GM12865 (cell line): Measurements from ENCODE around the gene ABCB9.

Experiments used
- DNase-seq: peaks from one replicate; pipeline ENCODE4 v3.0.0; 2010; ENCODE audit warnings: low read depth
- H3K4me3 ChIP-seq: 2 replicates; pipeline ENCODE4 v1.5.1; 2011; ENCODE audit warnings: mild to moderate bottlenecking, low read depth, low read length, control low read depth
- TF ChIP-seq, protein P1 (sequence below): IDR thresholded peaks from 2 replicates; pipeline ENCODE4 v1.5.1; 2011; ENCODE audit warnings: low read length, control low read depth, low read depth, inconsistent platforms; ENCODE audit not compliant: insufficient read depth; ENCODE audit errors: missing control alignments

ABCB9 gene

DNA sequence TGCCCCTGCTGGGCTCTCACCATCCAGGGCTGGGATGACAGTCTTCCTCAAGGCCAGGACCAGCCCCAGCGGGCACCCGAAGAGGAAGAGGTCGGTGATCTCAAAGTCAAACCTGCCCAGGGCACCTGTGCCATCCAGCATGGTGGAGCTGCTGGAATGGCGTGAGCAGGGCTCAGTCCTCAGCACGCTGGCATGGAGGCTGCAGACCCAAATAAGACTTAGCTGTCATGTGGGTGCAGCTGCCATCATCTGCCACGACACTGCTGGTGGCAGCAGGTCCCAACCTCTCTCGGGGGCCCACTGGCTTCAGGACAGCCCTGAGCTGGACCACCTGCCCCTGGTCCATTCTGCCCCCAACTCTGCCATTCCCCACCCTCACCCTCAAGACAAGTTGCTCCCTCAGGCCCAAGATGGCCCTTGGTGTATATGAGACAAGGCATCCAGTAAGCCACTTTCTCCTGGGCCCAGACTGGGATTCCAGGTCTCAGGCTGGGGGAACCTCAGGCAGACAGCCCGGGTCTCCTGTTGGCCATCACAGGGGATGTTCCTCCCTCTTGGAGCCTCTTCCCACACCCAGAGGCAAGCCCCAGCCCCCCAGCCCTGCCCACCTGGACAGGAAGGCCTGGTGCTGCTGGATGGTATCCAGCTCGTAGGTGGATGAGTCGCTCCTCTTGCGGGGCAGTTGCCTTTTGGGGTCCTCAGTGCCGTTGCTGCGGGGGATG, 28.7 kb upstream of the ABCB9 start:
- no peak for DNase-seq
- TF ChIP-seq, protein P1, sequence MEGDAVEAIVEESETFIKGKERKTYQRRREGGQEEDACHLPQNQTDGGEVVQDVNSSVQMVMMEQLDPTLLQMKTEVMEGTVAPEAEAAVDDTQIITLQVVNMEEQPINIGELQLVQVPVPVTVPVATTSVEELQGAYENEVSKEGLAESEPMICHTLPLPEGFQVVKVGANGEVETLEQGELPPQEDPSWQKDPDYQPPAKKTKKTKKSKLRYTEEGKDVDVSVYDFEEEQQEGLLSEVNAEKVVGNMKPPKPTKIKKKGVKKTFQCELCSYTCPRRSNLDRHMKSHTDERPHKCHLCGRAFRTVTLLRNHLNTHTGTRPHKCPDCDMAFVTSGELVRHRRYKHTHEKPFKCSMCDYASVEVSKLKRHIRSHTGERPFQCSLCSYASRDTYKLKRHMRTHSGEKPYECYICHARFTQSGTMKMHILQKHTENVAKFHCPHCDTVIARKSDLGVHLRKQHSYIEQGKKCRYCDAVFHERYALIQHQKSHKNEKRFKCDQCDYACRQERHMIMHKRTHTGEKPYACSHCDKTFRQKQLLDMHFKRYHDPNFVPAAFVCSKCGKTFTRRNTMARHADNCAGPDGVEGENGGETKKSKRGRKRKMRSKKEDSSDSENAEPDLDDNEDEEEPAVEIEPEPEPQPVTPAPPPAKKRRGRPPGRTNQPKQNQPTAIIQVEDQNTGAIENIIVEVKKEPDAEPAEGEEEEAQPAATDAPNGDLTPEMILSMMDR = no peak
- no peak overlapping the region for H3K4me3 ChIP-seq

DNA sequence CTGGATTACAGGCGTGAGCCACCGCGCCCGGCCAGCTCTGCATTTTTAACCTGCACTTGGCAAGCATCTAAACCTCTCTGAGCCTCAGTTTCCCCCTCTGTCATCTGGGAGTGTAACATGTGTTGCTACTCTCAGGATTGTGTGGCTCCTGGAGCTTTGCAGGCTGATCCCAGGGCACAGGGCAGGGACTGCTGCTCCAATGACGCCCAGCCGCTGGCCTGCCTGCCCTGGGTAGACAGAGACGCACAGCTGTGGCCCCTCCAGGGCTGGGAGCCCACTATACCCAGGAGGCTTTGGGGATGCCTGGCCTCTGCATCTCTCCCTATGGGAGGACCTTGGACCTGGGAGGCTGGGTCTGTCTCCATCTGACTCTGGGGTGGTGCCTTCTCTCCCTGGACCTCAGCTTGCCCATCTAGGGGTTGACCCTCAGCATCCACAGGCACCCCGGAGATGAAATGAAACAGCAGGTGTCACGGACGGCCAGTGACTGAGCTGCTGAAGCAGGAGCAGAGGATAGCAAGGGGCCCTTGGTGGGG, 27.9 kb upstream of the ABCB9 start:
- H3K4me3 ChIP-seq = no peak overlapping the region
- no peak for DNase-seq
- TF ChIP-seq, protein P1 = no peak

DNA sequence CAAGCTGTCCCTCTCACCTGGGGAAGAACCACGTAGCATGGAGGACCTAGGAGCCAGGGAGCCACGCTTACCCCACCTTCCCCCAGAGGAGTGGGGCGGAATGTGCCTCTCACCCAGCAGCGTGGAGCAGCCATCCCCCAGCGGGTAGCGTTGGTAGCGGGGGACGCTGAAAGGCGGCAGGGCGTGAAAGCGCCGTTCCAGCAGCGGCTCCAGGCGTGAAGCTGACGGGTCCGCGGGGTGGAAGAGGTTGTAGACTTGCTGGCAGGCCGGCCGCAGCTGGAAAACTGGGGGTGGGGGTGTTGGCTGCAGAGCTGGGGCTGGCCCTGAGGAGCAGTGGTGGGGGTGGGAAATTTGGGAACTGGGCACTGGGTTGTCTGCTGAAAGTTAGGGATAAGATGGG, 26.1 kb upstream of the ABCB9 start:
- DNase-seq = no peak
- no peak overlapping the region for H3K4me3 ChIP-seq
- TF ChIP-seq, protein P1 = no peak

DNA sequence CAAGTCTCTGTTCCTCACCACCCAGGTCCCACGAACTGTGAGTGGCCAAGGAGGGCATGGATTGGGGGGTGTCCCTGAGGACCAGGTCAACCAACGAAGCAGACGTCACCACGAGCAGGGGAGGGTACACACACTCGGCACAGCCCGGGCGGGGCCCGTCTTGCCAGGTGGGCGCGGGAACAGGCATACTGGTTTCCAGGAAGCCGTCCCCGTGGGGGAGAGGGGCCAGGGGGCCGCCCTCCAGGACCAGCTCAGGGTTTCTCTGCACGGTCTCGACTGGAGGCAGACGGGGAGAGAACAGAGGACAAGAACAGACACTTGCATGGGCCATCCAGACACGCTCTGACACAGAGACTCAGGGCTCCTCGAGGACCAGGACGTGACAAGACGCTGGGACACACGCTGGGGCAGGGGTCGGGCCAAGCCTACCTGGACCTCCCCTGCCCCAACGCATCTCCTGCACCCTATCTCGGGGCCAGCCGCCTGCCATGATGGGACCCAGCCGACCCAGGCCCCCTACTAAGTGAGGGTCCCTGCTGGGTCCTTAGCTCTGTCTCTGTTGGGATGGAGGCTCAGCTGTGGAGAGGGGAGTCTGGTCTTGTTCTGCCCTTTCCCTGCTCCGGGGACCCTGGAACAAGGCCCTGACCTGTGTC, 25.5 kb upstream of the ABCB9 start:
- H3K4me3 ChIP-seq = no peak overlapping the region
- TF ChIP-seq, protein P1 = no peak
- DNase-seq = no peak

DNA sequence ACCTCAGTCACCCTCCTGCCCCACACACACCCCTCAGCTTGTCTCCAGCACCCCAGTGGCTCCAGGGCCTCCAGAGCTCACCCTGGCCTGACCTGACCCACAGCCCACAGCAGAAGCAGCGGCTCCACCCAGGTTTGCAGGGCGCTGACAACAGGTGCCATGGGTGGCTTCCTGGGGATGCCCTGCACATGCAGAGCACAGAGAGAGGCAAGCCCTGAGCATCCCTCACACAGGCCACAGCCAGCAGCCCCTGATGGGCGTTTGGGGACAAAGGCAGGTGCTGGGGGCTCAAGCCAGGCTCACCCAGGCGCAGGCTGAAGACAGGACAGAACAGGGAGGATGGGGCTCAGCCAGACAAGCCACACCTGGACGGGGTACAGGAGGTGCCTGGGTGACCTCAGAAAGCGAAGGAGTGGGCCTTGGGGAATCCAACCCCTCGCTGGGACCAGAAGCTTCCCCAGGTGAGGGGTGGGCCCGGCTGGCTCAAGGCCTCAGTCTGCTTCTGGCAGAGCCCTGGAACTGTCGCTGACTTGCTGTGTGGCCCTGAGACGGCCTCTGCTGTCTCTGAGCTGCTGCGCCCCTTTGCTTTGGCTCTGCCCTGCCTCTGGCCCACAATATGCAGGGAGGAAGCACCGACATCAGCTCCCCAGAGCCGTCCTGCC, 24.8 kb upstream of the ABCB9 start:
- no peak for DNase-seq
- H3K4me3 ChIP-seq = no peak overlapping the region
- TF ChIP-seq, protein P1 = no peak

DNA sequence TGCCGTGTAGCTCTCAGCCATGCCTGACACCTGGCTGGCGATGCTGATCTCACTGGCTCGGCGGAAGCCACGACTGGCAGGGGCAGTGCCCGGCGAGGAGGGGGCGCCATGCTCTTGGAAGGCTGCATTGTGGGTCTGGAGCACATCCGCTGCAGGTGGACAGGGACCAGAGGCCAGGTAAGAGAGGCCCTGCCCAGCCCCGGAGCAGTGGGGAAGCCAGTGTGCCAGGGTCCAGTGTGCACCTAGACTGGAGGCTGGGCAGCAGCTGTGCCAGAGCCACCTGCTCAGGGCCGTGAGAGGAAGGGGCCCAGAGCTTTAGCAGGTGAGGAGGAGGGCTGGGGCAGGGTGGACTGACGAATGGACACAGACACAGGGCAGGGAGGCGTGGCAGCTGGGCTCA, 24.3 kb upstream of the ABCB9 start:
- TF ChIP-seq, protein P1 = no peak
- no peak for DNase-seq
- no peak overlapping the region for H3K4me3 ChIP-seq
